HG03558 (cell line): Measurements from ENCODE around the gene PTPRG.

Source experiments
- ATAC-seq: cut with Tn5 transposase; IDR thresholded peaks from one replicate; pipeline ENCODE4 v1.9.1; 2021; ENCODE audit warnings: moderate number of reproducible peaks; ENCODE audit not compliant: unreplicated experiment; ENCODE audit errors: extremely low read depth

The PTPRG gene

GRCh38 chr3:61841111-61841845, 279.9 kb downstream of the PTPRG start:
- ATAC-seq, result no peak

DNA sequence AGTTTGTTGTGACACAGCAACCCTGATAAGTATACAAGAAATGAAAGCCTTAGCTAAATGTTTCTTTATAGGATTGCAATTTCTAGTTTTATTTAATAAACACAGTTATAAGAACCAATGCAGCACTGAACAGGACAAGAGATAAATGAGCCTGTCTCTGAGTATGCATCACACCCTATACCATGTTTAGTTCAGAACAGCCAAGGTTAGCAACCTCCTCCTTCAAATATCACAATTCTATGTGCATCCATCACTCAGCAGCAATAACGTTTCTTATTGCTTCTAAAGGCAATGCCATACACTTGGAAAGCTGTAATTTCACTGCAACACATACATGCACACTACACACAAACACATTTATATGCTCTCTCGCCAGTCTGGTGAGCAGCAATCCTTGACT, 280.6 kb downstream of the PTPRG start:
- no peak for ATAC-seq

DNA sequence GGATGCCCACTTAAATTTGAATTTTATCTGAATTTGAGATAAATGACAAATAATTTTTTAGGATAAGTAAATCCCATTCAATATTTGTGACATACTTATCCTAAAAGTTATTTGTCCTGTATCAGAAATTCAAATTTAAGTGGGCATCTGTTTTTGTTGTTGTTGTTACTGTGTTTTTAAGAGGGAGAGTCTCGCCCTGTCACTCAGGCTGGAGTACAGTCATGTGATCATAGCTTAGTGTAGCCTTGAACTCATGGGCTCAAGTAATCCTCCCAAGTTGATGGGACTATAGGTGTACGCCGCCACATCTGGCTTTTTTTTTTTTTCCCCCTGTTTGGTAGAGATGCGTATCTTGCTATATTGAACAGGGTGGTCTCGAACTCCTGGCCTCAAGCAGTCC, 283.0 kb downstream of the PTPRG start:
- ATAC-seq, result no peak

- no peak for ATAC-seq
Observed at GRCh38 chr3:61846488-61846887, 285.1 kb downstream of the PTPRG start.

DNA sequence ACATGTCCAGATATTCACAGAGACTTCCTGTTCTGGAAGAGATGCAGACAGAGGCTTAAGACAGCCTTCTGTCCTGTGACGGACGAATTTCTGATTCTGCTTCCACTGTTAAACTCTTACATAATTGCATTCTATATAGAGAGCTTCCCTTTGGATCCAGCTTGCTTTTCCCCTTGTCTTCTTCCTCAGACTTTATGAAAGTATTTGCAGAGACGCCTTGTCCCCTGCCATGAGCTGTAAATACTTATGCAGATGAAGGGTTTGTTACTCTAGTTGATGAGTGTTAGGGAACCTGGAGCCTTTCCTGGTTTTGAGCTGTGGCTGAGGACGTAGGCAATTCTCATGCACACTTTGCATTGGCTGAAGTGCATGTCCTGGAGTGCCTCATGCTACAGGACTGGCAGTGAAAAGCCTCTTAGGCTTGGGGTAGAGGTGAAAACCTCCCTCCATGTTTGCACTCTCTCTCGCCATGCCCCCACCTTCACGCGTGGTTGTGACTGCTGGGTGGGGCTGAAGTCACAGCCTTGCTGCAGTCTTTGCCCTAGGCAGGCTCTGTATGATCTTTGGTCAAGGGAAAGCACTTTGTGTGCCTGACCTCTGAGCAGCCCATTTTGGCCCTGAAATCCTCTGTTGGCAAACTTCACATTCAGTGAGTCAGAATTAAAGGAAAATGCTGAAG, 286.6 kb downstream of the PTPRG start:
- ATAC-seq, result no peak

- no peak for ATAC-seq
Observed at GRCh38 chr3:61848885-61849284, 287.5 kb downstream of the PTPRG start.

DNA sequence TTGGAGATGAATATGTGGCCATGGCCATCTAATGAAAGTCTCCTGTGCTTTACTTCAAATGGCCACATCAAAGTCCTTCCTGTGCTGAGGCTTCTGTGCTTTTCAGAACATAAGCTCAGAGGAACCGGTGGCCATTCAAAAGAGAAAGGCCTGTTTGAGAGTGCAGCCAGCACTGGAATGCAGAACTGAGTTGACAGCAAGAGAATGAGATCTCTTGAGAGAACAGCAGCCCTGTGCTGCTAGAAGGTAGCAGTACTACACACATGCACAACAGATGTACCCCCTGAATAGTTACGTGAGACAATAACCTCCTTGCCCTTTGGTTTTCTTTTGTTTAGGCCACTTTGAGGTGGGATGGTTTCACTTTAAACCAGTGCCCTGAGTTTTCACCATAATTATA, 292.5 kb downstream of the PTPRG start:
- no peak for ATAC-seq

DNA sequence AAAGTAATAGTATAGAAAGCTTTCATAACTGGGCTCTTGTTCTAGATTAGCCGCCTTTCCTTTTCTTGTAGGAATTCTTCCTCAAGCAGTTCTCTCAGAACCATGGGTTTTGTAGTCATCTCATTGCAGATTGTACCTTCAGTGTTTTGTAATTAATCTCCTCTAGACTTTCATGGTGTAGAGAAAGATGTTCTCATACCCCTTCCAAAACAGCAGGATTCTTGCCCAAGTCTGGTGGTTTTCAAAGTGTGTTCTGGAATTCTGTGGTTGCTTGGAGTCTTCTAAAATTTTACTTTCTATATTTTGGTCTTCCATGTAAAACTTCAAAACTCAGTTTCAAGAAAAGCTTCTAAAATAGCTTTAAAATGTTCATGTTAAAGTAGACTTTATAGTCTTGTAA, 293.8 kb downstream of the PTPRG start:
- ATAC-seq, result no peak

- ATAC-seq, result no peak
Observed at GRCh38 chr3:61857297-61857696, 295.9 kb downstream of the PTPRG start.

DNA sequence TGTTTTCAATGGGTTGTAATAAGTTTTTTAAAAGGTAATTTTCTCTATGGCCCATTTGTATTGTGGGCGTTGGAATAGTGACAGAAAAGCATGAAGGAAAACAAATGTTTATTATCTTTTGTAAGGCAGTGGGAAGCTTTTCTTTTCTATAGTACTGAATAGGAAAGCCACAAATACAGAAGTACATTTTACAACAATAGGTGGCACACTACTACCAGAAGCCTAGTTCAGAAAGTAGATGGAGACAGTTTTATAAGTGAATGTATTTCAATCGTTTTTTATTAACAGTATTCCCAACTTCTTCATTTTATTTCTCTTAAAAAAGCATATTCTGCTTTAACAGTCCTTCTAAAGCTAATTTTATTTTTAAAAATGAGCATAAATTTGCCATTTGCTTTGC, 296.7 kb downstream of the PTPRG start:
- ATAC-seq, result no peak

- ATAC-seq, result no peak
Observed at GRCh38 chr3:61861410-61861809, 300.0 kb downstream of the PTPRG start.

DNA sequence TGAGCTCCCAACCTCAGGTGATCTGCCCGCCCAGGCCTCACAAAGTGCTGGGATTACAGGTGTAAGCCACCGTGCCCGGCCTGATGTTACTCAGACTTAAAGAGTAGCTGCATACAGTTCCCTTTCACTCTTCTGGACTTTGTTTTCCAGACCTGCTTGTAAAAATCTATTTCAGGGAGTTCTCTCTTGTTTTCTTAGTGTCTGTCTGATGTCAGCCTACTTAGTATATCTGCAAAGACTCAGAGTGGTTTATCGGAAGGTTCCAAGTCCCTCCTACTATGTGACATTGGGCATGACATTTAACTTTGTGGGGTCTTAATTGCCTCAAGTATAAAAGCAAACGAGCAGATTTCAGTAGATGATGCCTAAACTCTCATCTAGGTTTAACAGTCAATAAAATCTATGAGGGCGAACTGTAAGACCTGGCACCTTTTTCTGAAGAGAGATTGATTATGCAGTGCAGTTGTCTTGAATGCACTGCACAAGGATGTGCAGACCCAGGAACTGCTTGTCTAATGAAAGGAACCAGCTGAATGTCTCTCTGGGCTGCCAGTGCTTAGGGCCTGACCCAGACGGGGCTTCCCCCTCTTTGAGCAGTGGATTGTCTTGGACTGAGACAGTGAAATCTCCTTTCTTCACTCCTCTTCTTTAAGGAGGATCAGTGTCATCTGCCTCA, 301.4 kb downstream of the PTPRG start:
- no peak for ATAC-seq

DNA sequence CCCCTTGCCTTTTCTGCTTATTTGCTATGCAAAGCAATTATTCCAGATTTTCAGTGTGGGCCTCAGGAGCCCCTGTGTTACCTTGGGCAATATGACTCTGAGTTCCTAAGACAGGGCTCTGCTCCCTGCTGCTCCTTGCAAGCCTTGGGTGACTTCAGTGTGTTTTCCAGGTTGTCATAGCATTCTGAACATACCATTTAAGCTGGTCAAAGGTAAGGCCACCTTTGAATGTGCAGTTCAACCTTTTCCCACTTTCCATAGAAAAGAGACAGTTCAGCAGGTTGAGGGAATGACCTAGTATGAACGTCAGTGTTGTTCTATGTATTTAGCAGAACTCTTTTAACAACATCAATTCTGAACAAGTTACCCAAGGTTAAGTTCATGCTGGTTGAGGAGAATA, 302.2 kb downstream of the PTPRG start:
- ATAC-seq, result no peak

- no peak for ATAC-seq
Observed at GRCh38 chr3:61864886-61865285, 303.5 kb downstream of the PTPRG start.

- ATAC-seq, result no peak
Observed at GRCh38 chr3:61865466-61866152, 304.2 kb downstream of the PTPRG start.

DNA sequence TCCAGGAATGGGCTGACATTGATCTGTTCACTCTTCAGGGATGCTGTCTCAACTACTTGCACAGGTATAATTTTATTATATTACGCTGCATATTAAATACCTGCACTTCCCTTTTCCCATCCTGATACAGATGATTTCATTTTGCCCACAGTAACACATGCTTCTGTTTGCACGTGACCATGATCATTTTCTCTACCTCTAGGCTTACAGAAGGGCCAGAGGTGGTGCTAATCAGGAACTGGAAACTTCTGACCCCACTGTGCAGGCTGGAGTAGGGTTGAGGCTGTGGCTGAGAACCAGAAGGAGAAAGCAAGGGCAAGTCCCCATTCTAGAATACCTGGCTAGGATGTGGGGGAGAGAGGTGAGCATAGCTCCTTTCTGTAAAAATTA, 304.8 kb downstream of the PTPRG start:
- no peak for ATAC-seq

DNA sequence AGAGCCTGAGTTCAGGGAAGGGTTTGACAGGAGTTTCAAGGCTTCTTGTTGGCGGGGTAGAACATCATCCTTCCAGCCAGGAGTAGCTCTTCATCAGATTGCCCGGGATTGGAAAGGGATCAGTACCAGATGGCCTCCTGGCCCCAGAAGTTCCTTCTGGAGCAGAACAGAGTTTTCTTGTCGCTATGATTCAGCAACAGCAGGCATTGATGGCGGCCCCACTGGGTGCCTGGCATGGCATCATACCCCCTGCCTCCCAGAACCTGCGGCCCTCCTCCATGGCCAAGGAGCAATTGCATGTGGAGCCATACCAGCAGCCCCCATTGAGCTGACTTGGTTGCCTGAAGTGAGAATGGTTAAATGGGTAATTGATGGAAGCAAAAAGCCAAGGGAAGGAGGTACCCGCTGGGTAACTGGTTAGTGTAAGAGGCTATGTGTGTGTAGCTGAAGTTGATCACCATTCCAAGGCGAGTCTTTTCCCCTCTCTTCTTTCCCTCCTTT, 305.6 kb downstream of the PTPRG start:
- no peak for ATAC-seq

GRCh38 chr3:61868499-61868898, 307.1 kb downstream of the PTPRG start:
- ATAC-seq, result no peak

DNA sequence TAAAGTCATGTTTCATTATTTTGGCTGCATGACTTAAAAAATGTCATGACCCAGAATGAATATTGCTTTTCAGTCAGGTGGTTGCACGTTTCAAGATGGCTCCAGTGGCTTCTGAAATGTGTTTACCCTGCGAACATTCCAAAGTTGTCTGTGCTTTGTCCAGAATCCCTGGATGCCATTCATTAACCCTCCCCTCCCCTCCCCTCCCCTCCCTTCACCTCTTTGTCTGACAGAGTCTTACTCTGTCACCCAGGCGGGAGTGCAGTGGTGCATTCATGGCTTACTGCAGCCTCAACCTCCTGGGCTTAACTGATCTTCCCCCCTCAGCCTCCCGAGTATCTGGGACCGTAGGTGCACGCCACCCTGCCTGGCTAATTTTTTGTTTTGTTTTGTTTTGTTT, 308.0 kb downstream of the PTPRG start:
- ATAC-seq, result no peak

- ATAC-seq, result no peak
Observed at GRCh38 chr3:61871644-61872043, 310.3 kb downstream of the PTPRG start.
